H1 (cell line): ENCODE results near the gene RHOT1. TPM values are rescaled to one million over a fixed set of nuclear protein-coding genes. Genes with fewer than 3 reads are reported as not detected.

Experiments
- CTCF ChIA-PET: fragments of 300-600 bp; sonication (Branson Sonifier 250); formaldehyde crosslinking; loops from one replicate; lab custom pipeline; 2021; ENCODE audit not compliant: partially characterized antibody; lab: Charles Lee
- POLR2A ChIA-PET: fragments of 300-600 bp; sonication (Branson Sonifier 250); formaldehyde crosslinking; loops from one replicate; lab custom pipeline; 2021; ENCODE audit warnings: inconsistent platforms; ENCODE audit not compliant: partially characterized antibody; lab: Charles Lee
- DNase-seq, 2 experiments: peaks; one replicate each; pipeline versions ENCODE4 v3.0.0 to v3.0.0-alpha.2; 2010 to 2022; ENCODE audit warnings: low spot score in 2 of 2, low read depth in 1 of 2, mixed read lengths in 1 of 2
- FAIRE-seq: peaks from 2 replicates; lab custom pipeline; 2011; peaks lifted over from hg19 to GRCh38; lab: Jason Lieb, UNC
- H2AFZ ChIP-seq: 2 replicates; pipeline ENCODE4 v1.8.1; 2012; ENCODE audit warnings: low read length, inconsistent platforms
- H2AK5ac ChIP-seq: 2 replicates; pipeline ENCODE4 v1.6.1; 2013; ENCODE audit warnings: low read depth, low read length
- H2BK120ac ChIP-seq: replicated peaks from 2 replicates; pipeline ENCODE3; 2013; ENCODE audit warnings: low read depth, low read length, inconsistent platforms
- H2BK12ac ChIP-seq: 2 replicates; pipeline ENCODE4 v1.6.1; 2013; ENCODE audit warnings: low read depth, low read length
- H2BK15ac ChIP-seq: 2 replicates; pipeline ENCODE4 v1.6.1; 2013; ENCODE audit warnings: low read length
- H2BK20ac ChIP-seq: 2 replicates; pipeline ENCODE4 v1.6.1; 2013; ENCODE audit warnings: low read length
- H2BK5ac ChIP-seq: 2 replicates; pipeline ENCODE4 v1.6.1; 2013; ENCODE audit warnings: low read depth, low read length
- H3K14ac ChIP-seq: 2 replicates; pipeline ENCODE4 v1.6.1; 2013; ENCODE audit warnings: inconsistent platforms; ENCODE audit not compliant: insufficient read length
- H3K18ac ChIP-seq: 2 replicates; pipeline ENCODE4 v1.6.1; 2013; ENCODE audit warnings: low read length; ENCODE audit errors: extremely low read depth
- H3K23ac ChIP-seq: 2 replicates; pipeline ENCODE4 v1.6.1; 2013; ENCODE audit warnings: inconsistent platforms; ENCODE audit not compliant: insufficient read length
- H3K23me2 ChIP-seq: 2 replicates; pipeline ENCODE4 v1.6.1; 2013; ENCODE audit warnings: low read depth, low read length
- H3K27ac ChIP-seq: 2 replicates; pipeline ENCODE4 v1.6.1; 2011; ENCODE audit warnings: low read depth, low read length, inconsistent platforms
- H3K27me3 ChIP-seq, 4 experiments: replicated peaks in 1 of 4; 1 replicate in 1 of 4; 2 replicates in 3 of 4; pipeline versions ENCODE4 v1.6.1 to v1.8.1; 2011 to 2013; ENCODE audit warnings: low read length in 3 of 4, mild to moderate bottlenecking in 3 of 4, inconsistent platforms in 2 of 4, mixed read lengths in 2 of 4, moderate library complexity in 1 of 4; ENCODE audit not compliant: control insufficient read depth in 3 of 4, insufficient read depth in 3 of 4; ENCODE audit errors: extremely low read depth in 1 of 4
- H3K36me3 ChIP-seq, 4 experiments: 2 replicates each; pipeline versions ENCODE4 v1.6.1 to v1.8.1; 2011 to 2013; ENCODE audit warnings: mild to moderate bottlenecking in 4 of 4, low read length in 3 of 4, moderate library complexity in 2 of 4, control low read depth in 1 of 4, inconsistent platforms in 1 of 4; ENCODE audit not compliant: insufficient read depth in 4 of 4, control insufficient read depth in 2 of 4
- H3K4ac ChIP-seq: replicated peaks from 2 replicates; pipeline ENCODE3; 2013; ENCODE audit warnings: low read length, low read depth, mixed read lengths, inconsistent platforms; ENCODE audit not compliant: insufficient read length
- H3K4me1 ChIP-seq, 4 experiments: replicated peaks in 1 of 4; 1 replicate in 1 of 4; 2 replicates in 3 of 4; pipeline versions ENCODE4 v1.6.1 to v1.8.1; 2011 to 2013; ENCODE audit warnings: low read length in 3 of 4, inconsistent platforms in 2 of 4, mixed read lengths in 1 of 4; ENCODE audit not compliant: insufficient read depth in 4 of 4, control insufficient read depth in 3 of 4
- H3K4me2 ChIP-seq, 2 experiments: 2 replicates each; pipeline versions ENCODE4 v1.6.1 to v1.8.1; 2011 to 2013; ENCODE audit warnings: low read depth in 2 of 2, low read length in 2 of 2, control low read depth in 1 of 2, inconsistent platforms in 1 of 2, mild to moderate bottlenecking in 1 of 2; ENCODE audit not compliant: insufficient read depth in 1 of 2
- H3K4me3 ChIP-seq, 4 experiments: fragments of 200-600, 300-600 bp in 1 of 4; sonication (generic), shearing (Covaris generic), sonication (Bioruptor Twin) in 1 of 4; 2 replicates each; pipeline versions ENCODE4 v1.5.1 to v1.8.1; 2011 to 2016; ENCODE audit warnings: low read length in 4 of 4, low read depth in 3 of 4, control low read depth in 2 of 4, inconsistent platforms in 2 of 4, mild to moderate bottlenecking in 2 of 4, mixed read lengths in 1 of 4, moderate library complexity in 1 of 4; ENCODE audit not compliant: insufficient read depth in 2 of 4; ENCODE audit errors: extremely low read depth in 1 of 4
- H3K56ac ChIP-seq: replicated peaks from 2 replicates; pipeline ENCODE3; 2013; ENCODE audit warnings: low read depth, mild to moderate bottlenecking, mixed read lengths, low read length, inconsistent platforms; ENCODE audit not compliant: insufficient read length
- H3K79me1 ChIP-seq: 2 replicates; pipeline ENCODE4 v1.6.1; 2013; ENCODE audit warnings: low read depth, low read length, control low read depth
- H3K79me2 ChIP-seq, 2 experiments: 2 replicates each; pipeline versions ENCODE4 v1.6.1 to v1.8.1; 2012 to 2013; ENCODE audit warnings: low read length in 2 of 2, mild to moderate bottlenecking in 2 of 2, inconsistent platforms in 1 of 2; ENCODE audit not compliant: insufficient read depth in 2 of 2, control insufficient read depth in 1 of 2
- H3K9ac ChIP-seq, 4 experiments: replicated peaks in 1 of 4; 1 replicate in 1 of 4; 2 replicates in 3 of 4; pipeline versions ENCODE4 v1.6.1 to v1.8.1; 2011 to 2013; ENCODE audit warnings: low read depth in 3 of 4, low read length in 3 of 4, control low read depth in 2 of 4, mild to moderate bottlenecking in 2 of 4, moderate library complexity in 2 of 4, inconsistent platforms in 1 of 4; ENCODE audit errors: extremely low read depth in 1 of 4
- H3K9me3 ChIP-seq, 2 experiments: 2 replicates each; pipeline versions ENCODE4 v1.6.1 to v1.8.1; 2012 to 2013; ENCODE audit warnings: mild to moderate bottlenecking in 2 of 2, moderate library complexity in 2 of 2, control low read depth in 1 of 2, inconsistent platforms in 1 of 2, low read depth in 1 of 2, low read length in 1 of 2, mixed read lengths in 1 of 2; ENCODE audit not compliant: insufficient read depth in 2 of 2
- H4K20me1 ChIP-seq, 2 experiments: replicated peaks in 1 of 2; 2 replicates each; pipeline versions ENCODE3 to v1.8.1; 2011 to 2013; ENCODE audit warnings: inconsistent platforms in 2 of 2, low read length in 2 of 2, mild to moderate bottlenecking in 1 of 2; ENCODE audit not compliant: insufficient read depth in 2 of 2, control insufficient read depth in 1 of 2
- H4K5ac ChIP-seq: 2 replicates; pipeline ENCODE4 v1.6.1; 2013; ENCODE audit warnings: low read length, low read depth, mixed read lengths, inconsistent platforms; ENCODE audit not compliant: insufficient read length
- H4K8ac ChIP-seq: 2 replicates; pipeline ENCODE4 v1.8.0; 2013; ENCODE audit warnings: mild to moderate bottlenecking, moderate library complexity, low read length, inconsistent platforms; ENCODE audit not compliant: insufficient read depth; ENCODE audit errors: extremely low read depth
- H4K91ac ChIP-seq: replicated peaks from 2 replicates; pipeline ENCODE3; 2013; ENCODE audit warnings: low read length, mixed read lengths, inconsistent platforms; ENCODE audit not compliant: insufficient read length
- CEBPB ChIP-seq: IDR thresholded peaks from 2 replicates; pipeline ENCODE4 v1.6.1; 2012; ENCODE audit warnings: low read depth, low read length
- HDAC6 ChIP-seq: IDR thresholded peaks from one replicate; pipeline ENCODE4 v1.7.1; 2012; ENCODE audit warnings: low read depth, mild to moderate bottlenecking, inconsistent platforms, low read length, moderate library complexity
- PHF8 ChIP-seq: fragments of 200-600 bp; sonication (generic); conservative IDR thresholded peaks from 2 replicates; pipeline ENCODE4 v1.7.1; 2012; ENCODE audit warnings: low read depth, mild to moderate bottlenecking, inconsistent platforms, low read length, moderate library complexity
- RFX5 ChIP-seq: IDR thresholded peaks from 2 replicates; pipeline ENCODE4 v1.6.1; 2011; ENCODE audit warnings: low read depth, low read length, improper control_type of control experiment, borderline replicate concordance
- RXRA ChIP-seq: IDR thresholded peaks from 2 replicates; pipeline ENCODE4 v1.6.1; 2011; ENCODE audit warnings: low read depth, mild to moderate bottlenecking, low read length, moderate library complexity; ENCODE audit not compliant: insufficient read depth
- SIN3A ChIP-seq, 2 experiments: IDR thresholded peaks in 1 of 2; conservative IDR thresholded peaks in 1 of 2; 2 replicates each; pipeline ENCODE4 v1.6.1; 2011 to 2012; ENCODE audit warnings: low read length in 2 of 2, improper control_type of control experiment in 1 of 2, low read depth in 1 of 2, mild to moderate bottlenecking in 1 of 2
- SP2 ChIP-seq: IDR thresholded peaks from 2 replicates; pipeline ENCODE4 v1.6.1; 2012; ENCODE audit warnings: mild to moderate bottlenecking, low read length, inconsistent platforms
- TAF7 ChIP-seq: optimal IDR thresholded peaks from 2 replicates; pipeline ENCODE3; 2011; ENCODE audit warnings: low read depth, mild to moderate bottlenecking, inconsistent platforms, low read length, moderate library complexity, borderline replicate concordance
- WGBS, 2 experiments: shearing (Covaris generic) in 1 of 2; methylation state at CpG; one replicate each; pipeline versions ENCODE4 v1.1.6 to v1.1.7; 2013 to 2015; ENCODE audit warnings: low lambda C conversion rate in 2 of 2, mixed read lengths in 2 of 2, inconsistent platforms in 1 of 2, low coverage in 1 of 2, missing lambda C conversion rate in 1 of 2; ENCODE audit not compliant: insufficient replicate concordance in 2 of 2, insufficient coverage in 1 of 2, insufficient read length in 1 of 2; ENCODE audit errors: extremely low coverage in 1 of 2, missing lambda C conversion rate in 1 of 2; 5-methylcytosine and 5-hydroxymethylcytosine counted together
- polyA plus RNA-seq, 7 experiments: library from polyadenylated mRNA; depleted of rRNA in 3 of 7; stranded (reverse) in 5 of 7; unstranded in 2 of 7; fragments of >200 nt in 5 of 7; fragments of 200-250 nt in 2 of 7; gene quantifications; 1 replicate in 5 of 7; 2 replicates in 1 of 7; 4 replicates in 1 of 7; pipeline versions ENCODE4 v1.2.1 to v1.2.3, GENCODE V29; 2011 to 2013; ENCODE audit warnings: missing spikeins in 2 of 7, mixed read lengths in 2 of 7
- total RNA-seq: library from RNA; stranded (reverse); fragmentation: NEBNext Ultra II Directional; extraction: Animal tissue kit (Norgen Biotek cat#: 25700); gene quantifications from 2 replicates; pipeline ENCODE4 v1.2.1, GENCODE V29; 2021

RHOT1 gene
- total and polyA plus RNA-seq, 2 of the 8 experiments (the other 6 are each of a cell fraction or from before 2014, with no cell fraction given): 34.2 to 38.2 TPM

DNA sequence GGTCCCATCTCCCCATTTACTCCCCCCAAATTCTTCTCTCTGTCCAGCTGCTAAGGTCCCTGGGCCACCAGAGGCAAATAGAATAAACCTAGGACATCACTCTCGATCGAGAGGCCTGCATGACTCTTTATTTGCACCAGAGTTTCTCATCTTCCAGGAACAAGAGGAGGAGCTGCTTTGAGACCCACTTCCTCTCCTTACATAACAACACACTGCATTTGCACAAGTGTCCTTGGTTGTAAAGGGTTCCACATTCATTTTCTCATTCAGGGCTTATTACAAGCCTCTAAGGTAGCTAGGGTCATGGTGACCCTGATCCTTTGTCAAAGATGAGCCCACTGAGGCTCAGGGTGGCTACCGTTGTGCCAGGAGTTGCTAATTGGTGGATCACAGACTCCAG lies 38.1 kb upstream of the RHOT1 start:
- TF ChIP-seq RXRA (no peak), TAF7 (no peak), HDAC6 (no peak), SIN3A (conservative IDR thresholded peaks at IDR 0.05 in 1 of 2, IDR thresholded peaks at IDR 0.05 in 1 of 2; ENCODE audit: low read depth in 1 of 2, low read length in 2 of 2) (no peak), SP2 (no peak), RFX5 (no peak), PHF8 (no peak), CEBPB (no peak)
- no peak for FAIRE-seq
- POLR2A ChIA-PET: no interaction called here
- Histone ChIP-seq H3K23me2 (no peaks in the 10 kb centered on the region), H3K4me2 (no peak overlapping the region), H4K91ac (no peak overlapping the region), H2BK20ac (no peak overlapping the region), H2AFZ (no peak overlapping the region), H3K36me3 (no peaks in the 10 kb centered on the region), H3K14ac (no peak overlapping the region), H3K56ac (no peak overlapping the region), H3K4me3 (no peak overlapping the region), H2BK120ac (no peak overlapping the region), H3K9ac (no peak overlapping the region), H2BK15ac (no peak overlapping the region), H2BK12ac (peak overlapping the region; percentile 43; the same call in 1 of the 2 replicates), H3K4me1 (peaks cover 0 to 9% (median 5%) of the 10 kb centered on the region in 4 experiments; a peak in 5 of 7 replicates), H3K79me2 (no peaks in the 10 kb centered on the region), H3K27ac (no peak overlapping the region), H3K79me1 (no peaks in the 10 kb centered on the region), H2BK5ac (no peak overlapping the region), H3K18ac (no peak overlapping the region), H3K9me3 (no peaks in the 10 kb centered on the region), H4K20me1 (no peaks in the 10 kb centered on the region), H3K23ac (no peak overlapping the region), H4K8ac (no peak overlapping the region), H4K5ac (no peak overlapping the region), H3K27me3 (no peaks in the 10 kb centered on the region), H2AK5ac (no peak overlapping the region; the same call in 1 of the 2 replicates), H3K4ac (no peak overlapping the region)
- peak in 1 of 2 experiments; percentile 39 for DNase-seq
- WGBS, 2 experiments: 85% methylated on average over 3 of the region's 3 CpGs; no CpG with 5 or more reads in 1 of the 2 experiments
- CTCF ChIA-PET: interaction anchor here (1.1 to 3.4 kb wide), 5 partner anchors 16 to 35 kb away, joined by 3 to 16 read pairs (median 4); no protein-coding TSS in a partner anchor
